ENCODE data around the gene POTEB2. TPM values are rescaled to one million over a fixed set of nuclear protein-coding genes. Genes with fewer than 3 reads are reported as not detected.

Gene POTEB2
- total RNA-seq (2022; extraction: Qiagen RNA extraction), result not detected in 5 replicates

GRCh38 chr15:20866214-20866613 lies at the start of gene POTEB2:
POTEB2 (minus strand) TSS chr15:20866314; CDS start chr15:20866281, 33 bp downstream.

